Kidney tubule cell (primary cell): ENCODE results near the gene CHCHD4.
A peak's percentile ranks its signal among the peaks of the same experiment; 100 is the strongest.
"Not testable (repeated sequence)": the region's sequence is repeated elsewhere in the genome, so short reads cannot be mapped to it uniquely, and the experiment has no call there.

ENCODE experiments used
- DNase-seq: peaks from one replicate; pipeline ENCODE4 v3.0.0-alpha.2; 2018; ENCODE audit warnings: low spot score

The CHCHD4 gene

DNA sequence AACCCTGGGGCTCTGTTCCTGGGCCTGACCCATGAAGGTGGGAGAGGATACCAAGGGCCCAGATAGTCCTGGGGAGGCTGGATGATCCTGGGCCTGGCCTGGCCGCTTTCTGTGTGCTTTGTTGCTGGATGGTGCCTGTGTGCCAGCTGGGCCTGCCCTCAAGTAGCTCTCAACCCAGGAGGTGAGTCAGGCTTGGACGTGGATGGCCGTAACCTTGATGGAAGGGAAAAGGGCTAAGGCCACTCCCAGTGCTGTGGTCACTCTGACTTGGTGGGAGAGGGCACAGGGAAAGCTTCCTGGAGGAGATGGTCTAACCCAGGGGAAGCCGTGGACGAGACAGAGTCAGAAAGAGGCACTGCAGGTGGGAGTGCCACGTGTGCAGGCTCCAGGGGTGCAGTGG is 9.6 kb upstream of the CHCHD4 start:
- DNase-seq = no peak

DNA sequence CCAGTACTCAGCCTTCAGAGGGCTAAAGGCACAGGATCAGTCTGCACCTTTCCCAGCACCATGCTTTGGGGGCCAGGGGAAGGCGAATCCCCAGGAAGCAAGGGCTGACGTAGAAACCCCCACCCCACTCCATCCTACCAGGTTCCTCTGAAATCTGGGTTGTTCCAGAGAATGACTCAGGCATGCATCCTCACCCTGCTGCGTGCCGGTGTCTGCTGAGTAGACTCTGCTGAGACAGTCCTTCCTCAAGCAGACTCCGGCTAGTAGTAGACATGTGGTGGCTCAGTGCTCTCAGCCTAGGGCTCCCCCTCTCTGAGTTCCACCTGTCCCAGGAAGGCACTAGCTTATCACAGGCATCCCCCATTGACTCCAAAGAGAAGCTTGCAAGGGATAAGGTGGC is 9.2 kb upstream of the CHCHD4 start:
- peak; percentile 40 for DNase-seq

- no peak for DNase-seq
These were observed 8.6 kb upstream of the CHCHD4 start for GRCh38 chr3:14133188-14133800.

- no peak for DNase-seq
These were observed 8.0 kb upstream of the CHCHD4 start for GRCh38 chr3:14132689-14133088.

GRCh38 chr3:14132120-14132519 is 7.5 kb upstream of the CHCHD4 start:
- DNase-seq = no peak

GRCh38 chr3:14131134-14131533 is 6.5 kb upstream of the CHCHD4 start:
- DNase-seq = no peak

GRCh38 chr3:14130707-14131106 is 6.0 kb upstream of the CHCHD4 start:
- DNase-seq = no peak

DNA sequence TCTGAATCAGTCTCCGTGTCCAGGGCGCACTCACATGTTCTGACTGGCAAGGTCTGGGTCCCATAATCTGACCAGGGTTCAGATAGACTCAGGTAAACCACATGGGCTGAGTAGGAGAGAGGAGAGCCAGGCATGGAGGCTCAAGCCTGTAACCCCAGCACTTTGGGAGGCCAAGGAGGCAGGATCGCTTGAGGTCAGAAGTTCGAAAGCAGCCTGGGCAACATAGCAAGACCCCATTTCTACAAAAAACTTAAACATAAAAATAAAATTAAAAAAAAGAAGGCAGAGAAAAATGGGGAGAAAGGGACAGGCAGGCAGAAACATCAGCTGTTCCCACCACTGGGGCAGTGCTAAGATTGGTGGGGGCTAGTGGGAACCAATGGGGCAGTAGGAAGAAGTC is 5.6 kb upstream of the CHCHD4 start:
- no peak for DNase-seq

DNA sequence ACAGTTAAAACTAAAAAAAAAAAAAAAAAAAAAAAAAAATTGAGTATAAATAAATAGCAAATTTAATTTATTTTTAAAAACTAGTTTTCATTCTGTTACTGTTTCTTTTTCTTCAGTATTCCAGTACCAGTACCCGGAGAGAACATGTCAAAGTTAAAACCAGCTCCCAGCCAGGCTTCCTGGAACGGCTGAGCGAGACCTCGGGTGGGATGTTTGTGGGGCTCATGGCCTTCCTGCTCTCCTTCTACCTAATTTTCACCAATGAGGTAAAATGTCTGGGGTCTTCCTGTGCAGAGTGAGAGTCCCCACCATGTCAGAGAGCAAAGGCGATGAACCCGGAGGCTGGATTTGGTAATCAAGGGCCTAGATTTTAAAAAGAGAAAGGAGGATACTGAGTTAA is 4.6 kb upstream of the CHCHD4 start:
- DNase-seq = no peak

- DNase-seq = no peak
These were observed 4.1 kb upstream of the CHCHD4 start for GRCh38 chr3:14128724-14129123.

- no peak for DNase-seq
These were observed 3.0 kb upstream of the CHCHD4 start for GRCh38 chr3:14127516-14128161.

- DNase-seq = no peak
These were observed 2.3 kb upstream of the CHCHD4 start for GRCh38 chr3:14126887-14127505.

GRCh38 chr3:14126017-14126886 is 1.6 kb upstream of the CHCHD4 start:
- no peak for DNase-seq

DNA sequence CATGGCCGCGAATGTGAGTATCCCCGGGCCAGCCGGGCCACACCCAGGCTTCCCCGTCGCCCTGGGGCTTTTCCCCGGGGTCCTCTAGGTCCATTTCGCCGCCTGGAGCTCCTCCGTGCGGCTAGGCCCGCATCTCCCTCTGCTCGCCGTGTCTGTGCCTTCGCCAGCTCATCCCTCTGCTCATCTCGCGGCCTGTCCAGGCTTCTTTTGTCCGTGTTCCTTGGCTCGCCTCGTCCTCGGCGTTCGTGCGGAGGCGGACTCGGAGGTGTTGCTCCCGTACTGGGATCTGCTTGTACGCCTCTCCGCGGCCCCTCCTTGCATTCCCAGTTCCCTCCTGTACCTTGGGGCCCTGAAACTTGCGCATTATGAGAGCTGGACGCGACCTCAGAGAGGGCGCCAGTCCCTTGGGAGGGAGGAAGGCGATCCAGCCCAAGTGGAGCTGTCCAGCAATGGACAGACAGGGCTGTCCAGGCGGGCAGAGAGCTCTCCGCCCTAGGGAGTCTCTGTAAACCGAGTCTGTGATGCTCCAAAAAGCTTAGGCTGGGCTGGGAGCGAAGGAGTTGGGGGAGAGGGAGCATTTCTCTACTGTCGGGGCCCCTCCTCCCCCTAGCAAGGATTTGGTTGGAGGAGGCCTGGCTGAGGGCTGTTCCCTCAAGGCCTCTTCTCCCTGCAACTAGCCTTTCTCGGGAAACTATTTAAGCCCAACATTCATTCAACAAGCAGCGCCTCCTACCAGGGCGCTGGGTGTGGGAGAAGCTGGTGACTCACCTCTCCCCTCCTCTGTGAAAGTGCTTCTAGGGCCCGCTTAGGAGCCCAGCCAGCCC is 735 bp upstream of the CHCHD4 start:
- peak; percentile 94 for DNase-seq

DNA sequence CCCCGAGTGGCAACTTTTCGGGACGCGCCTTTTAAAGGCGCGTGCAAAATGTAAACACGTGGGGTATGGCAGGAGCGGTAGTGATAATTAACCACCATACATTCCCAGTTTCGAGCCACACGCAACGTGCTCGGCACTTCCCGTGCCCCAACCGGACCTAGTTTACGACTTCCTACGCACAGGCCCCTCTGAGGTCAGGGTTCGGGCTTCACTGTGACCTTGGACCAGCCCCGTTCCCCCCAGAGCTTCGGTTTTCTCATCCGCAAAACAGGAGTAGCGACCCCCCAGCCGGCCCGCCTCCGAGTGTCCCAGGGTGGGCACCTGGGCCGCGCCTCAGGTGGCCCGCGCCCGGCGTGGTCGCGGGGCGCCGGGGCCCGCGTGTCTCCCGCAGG is 451 bp downstream of the CHCHD4 start:
- DNase-seq = peak; percentile 59

DNA sequence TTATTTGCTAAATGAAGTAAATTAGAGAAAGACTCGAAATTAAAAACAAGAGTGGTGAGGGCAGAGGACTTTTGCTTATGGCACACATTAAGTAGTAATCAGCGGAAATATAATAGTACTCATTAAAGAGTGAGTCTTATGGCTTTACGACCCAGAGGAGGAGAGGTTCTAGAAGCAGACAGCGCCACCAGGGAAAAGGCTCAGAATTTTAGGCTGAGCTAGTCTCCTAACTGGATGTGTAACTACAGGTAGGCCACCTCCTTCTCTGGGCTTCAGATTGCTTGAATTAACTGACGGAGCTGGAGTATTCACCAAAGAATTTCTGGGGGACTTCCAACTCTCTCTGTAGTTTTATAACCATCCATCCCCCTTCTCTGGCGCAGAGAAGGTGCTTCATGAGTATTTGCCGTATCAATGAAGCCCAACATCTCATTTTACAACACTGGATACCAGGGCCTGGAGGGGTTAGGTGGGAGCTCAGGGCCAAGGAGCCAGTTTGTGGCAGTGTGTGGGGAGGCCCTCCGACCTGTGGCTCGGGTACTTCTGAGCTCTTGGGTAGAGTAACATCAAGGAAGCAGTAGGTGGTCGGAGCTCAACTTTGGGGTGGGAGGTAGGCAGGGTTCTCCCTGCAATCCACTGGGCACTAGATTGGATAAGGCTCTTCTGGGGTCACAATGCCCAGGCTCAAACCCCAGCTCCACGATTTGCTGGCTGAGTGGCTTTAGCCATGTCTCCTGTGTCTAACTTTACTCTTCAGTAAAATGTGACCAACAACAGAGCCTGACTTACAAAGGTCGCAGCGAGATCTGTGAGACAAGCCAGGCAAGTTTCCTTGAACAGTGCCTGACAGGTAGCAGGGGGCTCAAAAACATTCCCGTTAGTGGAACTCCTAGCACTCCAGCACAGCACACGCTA is 1.1 kb downstream of the CHCHD4 start:
- DNase-seq = no peak

GRCh38 chr3:14122301-14122700 is 2.4 kb downstream of the CHCHD4 start:
- no peak for DNase-seq

GRCh38 chr3:14121859-14122258 is 2.8 kb downstream of the CHCHD4 start:
- DNase-seq = no peak

DNA sequence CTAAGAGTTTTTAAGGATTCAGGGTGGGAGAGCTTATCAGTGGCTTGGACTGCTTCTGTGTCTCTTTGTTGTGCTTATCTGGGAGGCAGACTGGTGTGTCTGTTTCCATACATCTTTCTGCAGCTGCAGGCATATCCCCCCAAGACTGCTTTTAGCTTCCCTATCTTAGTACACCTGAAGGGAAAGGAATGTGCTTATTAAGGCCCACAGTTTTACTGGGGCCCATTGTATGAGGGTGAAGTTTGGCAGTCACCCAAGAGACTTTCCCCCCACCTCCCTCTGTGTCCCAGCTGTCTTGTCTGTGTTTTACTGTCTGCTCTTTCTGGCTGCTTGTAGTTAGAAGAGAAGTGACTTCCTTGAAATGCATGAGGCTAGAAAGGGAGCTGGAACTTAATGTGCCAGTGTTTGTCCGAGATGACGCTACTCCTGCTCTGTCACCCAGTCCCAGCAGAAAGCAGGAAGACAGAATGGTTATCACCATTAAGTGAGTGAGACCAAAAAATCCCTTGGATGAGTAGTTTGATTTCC is 3.7 kb downstream of the CHCHD4 start:
- DNase-seq = not testable (repeated sequence)

DNA sequence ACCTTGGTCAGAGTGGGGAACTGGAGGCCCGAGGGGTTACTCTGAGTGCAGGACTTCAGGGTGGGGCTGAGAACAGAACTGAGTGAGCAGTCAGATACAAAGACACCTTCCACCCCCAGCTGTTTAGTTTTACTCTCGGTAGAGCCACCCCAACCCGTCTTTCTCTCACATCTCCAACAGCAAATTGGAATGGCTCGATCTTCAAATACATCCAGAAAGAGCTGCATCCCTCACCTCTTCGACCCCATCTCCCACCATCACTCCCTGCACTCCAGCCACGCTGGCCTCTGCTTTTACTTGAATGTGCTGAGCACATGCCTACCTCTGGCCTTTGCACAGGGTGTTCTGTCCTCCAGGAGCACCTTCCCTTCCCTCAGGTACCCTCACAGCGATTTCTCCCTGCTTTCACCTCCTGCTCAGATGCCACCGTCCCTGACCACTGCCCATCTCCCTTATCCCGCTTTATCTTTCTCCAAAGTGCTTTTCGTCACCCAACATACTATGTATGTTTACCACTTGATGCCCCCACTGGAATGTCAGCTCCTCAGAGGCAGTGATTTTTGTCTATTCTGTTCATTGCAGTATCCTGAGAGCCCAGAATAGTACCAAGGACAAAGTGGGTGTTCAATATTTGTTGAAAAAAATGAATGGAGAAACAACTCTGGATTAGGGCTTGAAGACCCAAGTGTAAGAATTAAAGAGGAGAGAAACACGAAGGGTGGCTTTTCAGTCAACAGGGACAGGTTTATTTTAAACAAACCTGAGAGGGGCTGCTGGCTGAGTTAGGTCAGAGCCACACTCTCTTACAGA is 4.4 kb downstream of the CHCHD4 start:
- no peak for DNase-seq
